Smooth muscle cell (in vitro differentiated cells): ENCODE measurements around the gene C11orf86. TPM values are rescaled to one million over a fixed set of nuclear protein-coding genes. Genes with fewer than 3 reads are reported as not detected.

Source experiments
- DNase-seq: peaks from one replicate; lab custom pipeline; 2025; ENCODE audit not compliant: unreplicated experiment; lab: John Stamatoyannopoulos, UW
- H2AFZ ChIP-seq: fragments of 200-600 bp; sonication (generic); 2 replicates; pipeline ENCODE4 v1.6.0; 2016; ENCODE audit warnings: antibody characterized with exemption, low read depth, mild to moderate bottlenecking
- H3F3A ChIP-seq: fragments of 200-600 bp; sonication (generic); 2 replicates; pipeline ENCODE4 v1.6.0; 2017; ENCODE audit warnings: antibody characterized with exemption, low read depth
- H3K27ac ChIP-seq: fragments of 200-600 bp; sonication (generic); 2 replicates; pipeline ENCODE4 v1.5.1; 2016; ENCODE audit warnings: low read depth, mild to moderate bottlenecking
- H3K27me3 ChIP-seq: fragments of 200-600 bp; sonication (generic); 2 replicates; pipeline ENCODE4 v1.6.1; 2016; ENCODE audit warnings: low read depth, mild to moderate bottlenecking
- H3K36me3 ChIP-seq: fragments of 200-600 bp; sonication (generic); 2 replicates; pipeline ENCODE4 v1.5.1; 2016; ENCODE audit warnings: low read depth
- H3K4me1 ChIP-seq: fragments of 200-600 bp; sonication (generic); 2 replicates; pipeline ENCODE4 v1.5.1; 2016; ENCODE audit warnings: low read depth
- H3K4me2 ChIP-seq: fragments of 200-600 bp; sonication (generic); 2 replicates; pipeline ENCODE4 v1.6.0; 2016; ENCODE audit warnings: mild to moderate bottlenecking
- H3K4me3 ChIP-seq: fragments of 200-600 bp; sonication (generic); 2 replicates; pipeline ENCODE4 v1.5.1; 2016; ENCODE audit warnings: mild to moderate bottlenecking
- H3K79me2 ChIP-seq: fragments of 200-600 bp; sonication (generic); 2 replicates; pipeline ENCODE4 v1.6.0; 2016; ENCODE audit warnings: low read depth, mild to moderate bottlenecking
- H3K9ac ChIP-seq: fragments of 200-600 bp; sonication (generic); 2 replicates; pipeline ENCODE4 v1.6.0; 2016; ENCODE audit warnings: low read depth
- H3K9me3 ChIP-seq: fragments of 200-600 bp; sonication (generic); replicated peaks from 2 replicates; pipeline ENCODE4 v1.5.1; 2016; ENCODE audit warnings: low read depth
- H4K20me1 ChIP-seq: fragments of 200-600 bp; sonication (generic); 2 replicates; pipeline ENCODE4 v1.6.0; 2016; ENCODE audit warnings: low read depth
- CTCF ChIP-seq: fragments of 200-600 bp; sonication (generic); IDR thresholded peaks from 2 replicates; pipeline ENCODE4 v1.5.1; 2017; ENCODE audit warnings: borderline replicate concordance, mild to moderate bottlenecking, antibody characterized with exemption; ENCODE audit not compliant: insufficient read depth, poor library complexity, severe bottlenecking
- WGBS: methylation state at CpG from one replicate; pipeline ENCODE4 v1.1.7; 2016; ENCODE audit warnings: low lambda C conversion rate; 5-methylcytosine and 5-hydroxymethylcytosine counted together
- polyA plus RNA-seq: library from polyadenylated mRNA; unstranded; fragments of >200 nt; fragmentation: Nextera tagmentation; extraction: Ambion mirVana; gene quantifications from 2 replicates; pipeline ENCODE4 v1.2.1, GENCODE V29; 2016
- total RNA-seq: library from RNA; depleted of rRNA; stranded (reverse); fragments of >200 nt; gene quantifications from 2 replicates; pipeline ENCODE4 v1.2.3, GENCODE V29; 2014

The C11orf86 gene
- total and polyA plus RNA-seq, 2 experiments from 2014 or later, result not detected

- no peak overlapping the region for H3K9ac ChIP-seq
- H2AFZ ChIP-seq, result no peak overlapping the region
- H3K79me2 ChIP-seq, result no peaks in the 10 kb centered on the region
- H3K36me3 ChIP-seq, result no peaks in the 10 kb centered on the region
- H3K27ac ChIP-seq, result no peak overlapping the region
- no peak overlapping the region for H3K4me3 ChIP-seq
- no peak for DNase-seq
- H3K9me3 ChIP-seq, result no peaks in the 10 kb centered on the region
- no peaks in the 10 kb centered on the region for H3K27me3 ChIP-seq
- H3F3A ChIP-seq, result no peaks in the 10 kb centered on the region
- H4K20me1 ChIP-seq, result no peaks in the 10 kb centered on the region
- H3K4me1 ChIP-seq, result no peaks in the 10 kb centered on the region
- TF ChIP-seq CTCF, result peak; percentile 61
- 53% methylated on average over 9 of the region's 9 CpGs for WGBS
- H3K4me2 ChIP-seq, result no peak overlapping the region
Measured at GRCh38 chr11:66976028-66976467, 944 bp downstream of the C11orf86 start.

GRCh38 chr11:66976925-66977324 lies 1.8 kb downstream of the C11orf86 start:
- no peak overlapping the region for H3K9ac ChIP-seq
- H3K4me2 ChIP-seq, result no peak overlapping the region
- H4K20me1 ChIP-seq, result no peaks in the 10 kb centered on the region
- no peaks in the 10 kb centered on the region for H3K4me1 ChIP-seq
- no peak for TF ChIP-seq CTCF
- no peak for DNase-seq
- no peak overlapping the region for H2AFZ ChIP-seq
- no peaks in the 10 kb centered on the region for H3K79me2 ChIP-seq
- H3K27me3 ChIP-seq, result no peaks in the 10 kb centered on the region
- H3K27ac ChIP-seq, result no peak overlapping the region
- H3K9me3 ChIP-seq, result no peaks in the 10 kb centered on the region
- 95% methylated on average over 6 of the region's 6 CpGs for WGBS
- no peak overlapping the region for H3K4me3 ChIP-seq
- H3K36me3 ChIP-seq, result no peaks in the 10 kb centered on the region
- H3F3A ChIP-seq, result no peaks in the 10 kb centered on the region

GRCh38 chr11:66978229-66978628 lies 3.1 kb downstream of the C11orf86 start:
- Histone ChIP-seq H4K20me1 (no peaks in the 10 kb centered on the region), H3K4me3 (no peak overlapping the region), H2AFZ (no peak overlapping the region), H3K27me3 (no peaks in the 10 kb centered on the region), H3K27ac (no peak overlapping the region), H3K79me2 (no peaks in the 10 kb centered on the region), H3K4me1 (no peaks in the 10 kb centered on the region), H3F3A (no peaks in the 10 kb centered on the region), H3K36me3 (no peaks in the 10 kb centered on the region), H3K9me3 (no peaks in the 10 kb centered on the region), H3K9ac (no peak overlapping the region), H3K4me2 (no peak overlapping the region)
- TF ChIP-seq CTCF, result no peak
- no peak for DNase-seq
- WGBS, result 95% methylated on average over 2 of the region's 2 CpGs

GRCh38 chr11:66978717-66979116 lies 3.6 kb downstream of the C11orf86 start:
- H3K79me2 ChIP-seq, result no peaks in the 10 kb centered on the region
- no peaks in the 10 kb centered on the region for H4K20me1 ChIP-seq
- H3K4me1 ChIP-seq, result no peaks in the 10 kb centered on the region
- H3F3A ChIP-seq, result no peaks in the 10 kb centered on the region
- H3K4me3 ChIP-seq, result no peak overlapping the region
- no peak for DNase-seq
- H3K9ac ChIP-seq, result no peak overlapping the region
- H3K9me3 ChIP-seq, result no peaks in the 10 kb centered on the region
- no peak overlapping the region for H2AFZ ChIP-seq
- 98% methylated on average over 6 of the region's 6 CpGs for WGBS
- no peak overlapping the region for H3K27ac ChIP-seq
- no peaks in the 10 kb centered on the region for H3K27me3 ChIP-seq
- no peaks in the 10 kb centered on the region for H3K36me3 ChIP-seq
- H3K4me2 ChIP-seq, result no peak overlapping the region
- no peak for TF ChIP-seq CTCF
